Loucy (cell line): Measurements from ENCODE around the gene NRG3.

Experiments
- H2AFZ ChIP-seq: fragments of 200-600 bp; sonication (generic); 2 replicates; pipeline ENCODE4 v1.6.0; 2016; ENCODE audit warnings: antibody characterized with exemption, mild to moderate bottlenecking, low read length, moderate library complexity
- H3F3A ChIP-seq: fragments of 200-600 bp; 2 replicates; pipeline ENCODE4 v1.6.0; 2016; ENCODE audit warnings: antibody characterized with exemption, low read depth, mild to moderate bottlenecking
- H3K27me3 ChIP-seq: fragments of 200-600 bp; sonication (generic); 2 replicates; pipeline ENCODE4 v1.6.1; 2014; ENCODE audit warnings: low read length, mild to moderate bottlenecking; ENCODE audit not compliant: insufficient read depth, poor library complexity, severe bottlenecking
- H3K36me3 ChIP-seq: fragments of 200-600 bp; sonication (generic); 2 replicates; pipeline ENCODE4 v1.6.1; 2016; ENCODE audit warnings: low read length; ENCODE audit not compliant: insufficient read depth
- H3K4me1 ChIP-seq: fragments of 200-600 bp; sonication (generic); 2 replicates; pipeline ENCODE4 v1.5.1; 2014; ENCODE audit warnings: low read length, mild to moderate bottlenecking; ENCODE audit not compliant: insufficient read depth, poor library complexity, severe bottlenecking
- H3K4me2 ChIP-seq: fragments of 200-600 bp; sonication (generic); 2 replicates; pipeline ENCODE4 v1.6.0; 2014; ENCODE audit warnings: antibody characterized with exemption, low read length, low read depth, mild to moderate bottlenecking; ENCODE audit not compliant: poor library complexity, severe bottlenecking
- H3K4me3 ChIP-seq: fragments of 200-600 bp; sonication (generic); 2 replicates; pipeline ENCODE4 v1.5.1; 2014; ENCODE audit warnings: low read length, mild to moderate bottlenecking, mixed read lengths; ENCODE audit not compliant: poor library complexity, severe bottlenecking
- H3K79me2 ChIP-seq: fragments of 200-600 bp; sonication (generic); 2 replicates; pipeline ENCODE4 v1.6.1; 2014; ENCODE audit warnings: low read length; ENCODE audit not compliant: insufficient read depth
- H3K9ac ChIP-seq: fragments of 200-600 bp; sonication (generic); 2 replicates; pipeline ENCODE4 v1.6.0; 2014; ENCODE audit warnings: mild to moderate bottlenecking, low read depth, low read length, moderate library complexity; ENCODE audit not compliant: poor library complexity, severe bottlenecking
- H3K9me2 ChIP-seq: fragments of 200-600 bp; sonication (generic); replicated peaks from 2 replicates; pipeline ENCODE4 v1.6.1; 2016; ENCODE audit warnings: low read depth, low read length, mixed read lengths
- H3K9me3 ChIP-seq: fragments of 200-600 bp; sonication (generic); 2 replicates; pipeline ENCODE4 v1.6.1; 2014; ENCODE audit warnings: mild to moderate bottlenecking, antibody characterized with exemption, low read length, low read depth; ENCODE audit not compliant: insufficient read depth
- H4K20me1 ChIP-seq: fragments of 200-600 bp; sonication (generic); 2 replicates; pipeline ENCODE4 v1.6.0; 2014; ENCODE audit warnings: antibody characterized with exemption, low read length, mild to moderate bottlenecking; ENCODE audit not compliant: insufficient read depth, poor library complexity, severe bottlenecking
- CTCF ChIP-seq: fragments of 200-600 bp; sonication (generic); conservative IDR thresholded peaks from 2 replicates; pipeline ENCODE4 v1.5.1; 2014; ENCODE audit warnings: mild to moderate bottlenecking, antibody characterized with exemption, low read length
- EZH2phosphoT487 ChIP-seq: fragments of 200-600 bp; IDR thresholded peaks from 2 replicates; pipeline ENCODE4 v1.6.1; 2018; ENCODE audit warnings: antibody characterized with exemption, mild to moderate bottlenecking, moderate library complexity, borderline replicate concordance

NRG3 gene

GRCh38 chr10:82680608-82681007 lies 805.6 kb downstream of the NRG3 start:
- TF ChIP-seq CTCF: no peak
- TF ChIP-seq EZH2phosphoT487: no peak
- H2AFZ ChIP-seq: no peak overlapping the region
- H3K9me3 ChIP-seq: no peaks in the 10 kb centered on the region
- H4K20me1 ChIP-seq: no peaks in the 10 kb centered on the region
- no peak overlapping the region for H3K9ac ChIP-seq
- no peaks in the 10 kb centered on the region for H3K36me3 ChIP-seq
- H3K4me2 ChIP-seq: no peak overlapping the region
- H3K27me3 ChIP-seq: no peaks in the 10 kb centered on the region
- no peaks in the 10 kb centered on the region for H3K9me2 ChIP-seq
- H3F3A ChIP-seq: no peaks in the 10 kb centered on the region
- no peaks in the 10 kb centered on the region for H3K79me2 ChIP-seq
- no peaks in the 10 kb centered on the region for H3K4me1 ChIP-seq
- no peak overlapping the region for H3K4me3 ChIP-seq

GRCh38 chr10:82683945-82684344 lies 809.0 kb downstream of the NRG3 start:
- H3F3A ChIP-seq: no peaks in the 10 kb centered on the region
- no peaks in the 10 kb centered on the region for H3K36me3 ChIP-seq
- no peaks in the 10 kb centered on the region for H3K9me2 ChIP-seq
- no peak overlapping the region for H3K4me2 ChIP-seq
- 0 out of 2 replicates have a peak, but pooled peaks cover 4% of the 10 kb centered on the region for H3K9me3 ChIP-seq
- no peaks in the 10 kb centered on the region for H3K4me1 ChIP-seq
- H2AFZ ChIP-seq: no peak overlapping the region
- H4K20me1 ChIP-seq: no peaks in the 10 kb centered on the region
- H3K27me3 ChIP-seq: no peaks in the 10 kb centered on the region
- H3K4me3 ChIP-seq: no peak overlapping the region
- no peaks in the 10 kb centered on the region for H3K79me2 ChIP-seq
- TF ChIP-seq CTCF: no peak
- no peak for TF ChIP-seq EZH2phosphoT487
- no peak overlapping the region for H3K9ac ChIP-seq

DNA sequence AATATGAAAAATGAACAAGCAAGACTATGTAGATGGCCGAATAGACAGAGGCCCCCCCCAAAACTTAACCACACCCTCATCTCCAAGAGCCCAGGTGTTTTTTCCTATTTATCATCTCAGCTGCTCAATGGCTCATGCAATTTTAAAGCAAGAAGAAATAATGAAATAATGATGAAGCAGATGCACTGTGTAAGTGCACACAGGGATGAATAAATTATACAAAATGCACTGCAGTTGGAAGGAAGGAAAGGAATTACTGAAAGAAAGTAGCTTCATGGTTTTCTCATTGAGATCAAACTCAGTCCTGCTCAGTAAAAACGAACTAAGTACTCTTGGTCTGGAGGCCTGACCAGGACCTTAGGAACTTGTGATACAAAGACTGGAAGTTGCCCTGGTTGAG lies 810.1 kb downstream of the NRG3 start:
- TF ChIP-seq CTCF: no peak
- TF ChIP-seq EZH2phosphoT487: no peak
- Histone ChIP-seq H3K36me3 (no peaks in the 10 kb centered on the region), H3K9me3 (0 out of 2 replicates have a peak, but pooled peaks cover 4% of the 10 kb centered on the region)

More for the DNA sequence above, 810.1 kb downstream of the NRG3 start:
- Histone ChIP-seq H3K27me3 (no peaks in the 10 kb centered on the region), H3F3A (no peaks in the 10 kb centered on the region), H3K79me2 (no peaks in the 10 kb centered on the region), H3K4me2 (no peak overlapping the region), H4K20me1 (no peaks in the 10 kb centered on the region), H2AFZ (no peak overlapping the region), H3K9me2 (no peaks in the 10 kb centered on the region), H3K4me3 (no peak overlapping the region), H3K4me1 (no peaks in the 10 kb centered on the region), H3K9ac (no peak overlapping the region)
